AG09319 (cell line): ENCODE results near the gene PRSS48.
"Not testable (repeated sequence)": the region's sequence is repeated elsewhere in the genome, so short reads cannot be mapped to it uniquely, and the experiment has no call there.

Experiments
- DNase-seq: peaks from one replicate; pipeline ENCODE4 v3.0.0-alpha.2; 2010; ENCODE audit warnings: low read depth; ENCODE audit errors: extremely low read depth
- CTCF ChIP-seq: IDR thresholded peaks from 2 replicates; pipeline ENCODE4 v1.5.1; 2011; ENCODE audit warnings: low read depth, mild to moderate bottlenecking, inconsistent platforms, low read length, moderate library complexity

Gene PRSS48

DNA sequence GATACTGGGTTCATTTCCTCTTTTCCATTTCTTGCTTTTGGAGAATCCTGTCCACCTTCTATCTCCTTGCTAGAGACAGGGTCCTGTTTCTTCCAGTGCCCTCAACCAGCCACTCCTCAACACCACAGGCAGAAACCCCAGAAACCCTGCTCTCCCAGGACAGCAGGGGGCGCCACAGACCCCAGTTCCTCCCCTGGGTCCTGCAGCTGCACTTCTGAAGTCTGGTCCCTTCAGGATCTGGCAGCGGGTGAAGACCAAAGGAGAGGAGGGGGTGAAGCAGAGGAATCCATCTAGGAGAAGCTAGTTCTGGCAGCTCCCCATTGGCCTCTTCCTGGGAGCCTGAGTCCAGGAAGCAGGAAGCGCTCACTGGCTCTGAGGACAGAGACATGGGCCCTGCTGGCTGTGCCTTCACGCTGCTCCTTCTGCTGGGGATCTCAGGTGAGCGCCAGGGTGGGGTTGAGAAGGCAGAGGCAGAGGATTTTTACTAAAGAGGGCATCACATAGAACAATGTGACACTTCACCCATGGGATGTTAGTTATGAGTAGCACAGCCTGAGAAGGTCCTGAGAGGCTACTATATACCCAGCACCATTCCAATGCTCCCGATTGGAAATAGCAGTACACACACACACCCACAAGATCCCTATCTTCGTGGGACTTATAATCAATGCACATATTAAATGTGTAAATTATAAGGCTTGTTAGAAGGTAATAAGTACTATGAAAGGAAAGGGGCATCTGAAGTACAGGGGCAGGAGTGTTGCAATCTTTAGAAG lies at the start of gene PRSS48:
TSS of gene PRSS48 (plus strand) at position 375 of the 776 bp plus-strand sequence. CDS start at position 387, 12 bp downstream.
- TF ChIP-seq CTCF: peak; percentile 79
- DNase-seq: no peak

DNA sequence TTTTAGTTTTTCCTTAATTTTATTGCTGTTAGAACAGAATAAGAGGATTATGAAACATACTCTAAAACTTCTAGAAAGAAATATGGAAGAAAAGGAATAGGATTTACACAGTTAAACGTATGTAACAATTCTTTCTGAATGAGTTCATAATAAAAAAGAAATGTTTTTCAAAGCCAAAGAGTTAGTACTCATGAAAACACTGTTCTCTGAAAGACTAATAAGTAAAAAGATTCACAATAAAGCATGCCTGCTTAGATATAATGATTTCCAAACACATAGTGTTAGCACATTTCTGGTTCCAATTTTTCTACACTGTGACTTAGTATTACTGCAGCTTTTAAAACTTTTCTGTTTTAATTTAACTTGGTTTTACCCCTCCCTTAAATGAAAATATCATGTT lies 49.8 kb upstream of the PRSS48 start:
- DNase-seq: no peak
- TF ChIP-seq CTCF: no peak

GRCh38 chr4:151227731-151228130 lies 49.2 kb upstream of the PRSS48 start:
- DNase-seq: peak; percentile 48

DNA sequence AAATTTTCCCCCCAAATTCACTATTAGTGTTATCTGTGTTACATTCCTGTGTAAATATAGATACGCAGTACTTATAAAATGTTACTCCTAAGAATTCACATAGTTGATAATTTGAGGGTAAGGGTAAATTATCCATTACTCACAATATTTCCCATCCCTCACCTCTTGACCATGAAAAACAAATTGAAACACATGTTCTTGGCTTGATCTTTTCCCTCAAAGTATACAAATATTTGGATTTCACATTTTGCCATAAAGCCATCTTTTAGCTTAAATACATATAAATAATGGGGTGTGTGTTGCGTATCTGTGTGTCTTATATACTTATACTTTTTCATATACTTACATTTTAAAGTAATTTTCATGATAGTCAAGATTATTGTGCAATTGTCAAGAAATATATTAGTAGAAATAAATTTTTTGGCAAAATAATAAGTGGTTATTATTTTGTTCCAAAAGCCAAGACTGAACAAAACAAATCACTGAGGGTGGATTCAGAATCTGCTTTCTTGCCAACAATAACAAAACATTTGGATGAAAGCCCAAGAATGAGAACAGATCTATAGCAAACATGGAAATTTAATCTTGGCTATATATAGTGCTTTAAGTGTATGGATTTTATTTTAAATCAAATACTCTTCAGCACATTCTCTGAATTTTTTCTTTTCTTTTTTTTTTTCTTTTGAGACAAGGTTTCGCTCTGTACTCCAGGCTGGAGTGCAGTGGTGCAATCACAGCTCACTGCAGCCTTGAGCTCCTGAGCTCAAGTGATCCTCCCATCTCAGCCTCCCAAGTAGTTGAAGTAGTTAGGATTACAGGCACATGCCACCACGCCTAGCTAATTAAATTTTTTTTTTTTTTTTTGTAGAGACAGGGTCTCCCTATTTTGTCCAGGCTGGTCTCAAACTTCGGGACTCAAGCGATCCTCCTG lies 48.5 kb upstream of the PRSS48 start:
- TF ChIP-seq CTCF: no peak
- DNase-seq: no peak

More at GRCh38 chr4:151227731-151228130, 49.2 kb upstream of the PRSS48 start:
- TF ChIP-seq CTCF: no peak

DNA sequence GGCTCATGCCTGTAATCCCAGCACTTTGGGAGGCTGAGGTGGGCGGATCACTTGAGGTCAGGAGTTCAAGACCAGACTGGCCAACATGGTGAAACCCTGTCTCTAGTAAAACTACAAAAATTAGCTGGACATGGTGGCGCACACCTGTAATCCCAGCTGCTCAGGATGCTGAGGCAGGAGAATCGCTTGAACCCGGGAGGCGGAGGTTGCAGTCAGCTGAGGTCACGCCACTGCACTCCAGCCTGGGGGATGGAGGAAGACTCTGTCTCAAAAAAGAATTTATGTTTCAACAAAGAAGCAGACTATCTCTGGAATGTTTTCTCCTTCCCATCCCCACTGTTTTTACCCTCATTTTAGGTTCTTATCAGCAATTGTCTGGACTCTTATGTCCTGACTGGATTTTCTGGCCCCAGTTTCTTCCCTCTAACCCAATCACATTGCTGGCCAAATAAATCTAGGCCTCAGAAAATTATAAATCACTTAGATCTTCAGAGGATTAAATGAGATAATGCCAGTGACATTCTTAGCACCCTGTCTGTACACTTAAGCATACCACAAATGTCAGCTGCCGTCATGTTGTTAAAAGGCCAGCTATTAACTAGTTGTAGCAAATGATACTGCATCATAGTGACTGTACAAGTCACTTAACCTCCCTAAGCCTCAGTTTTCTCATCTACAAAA lies 44.9 kb upstream of the PRSS48 start:
- TF ChIP-seq CTCF: no peak
- no peak for DNase-seq

DNA sequence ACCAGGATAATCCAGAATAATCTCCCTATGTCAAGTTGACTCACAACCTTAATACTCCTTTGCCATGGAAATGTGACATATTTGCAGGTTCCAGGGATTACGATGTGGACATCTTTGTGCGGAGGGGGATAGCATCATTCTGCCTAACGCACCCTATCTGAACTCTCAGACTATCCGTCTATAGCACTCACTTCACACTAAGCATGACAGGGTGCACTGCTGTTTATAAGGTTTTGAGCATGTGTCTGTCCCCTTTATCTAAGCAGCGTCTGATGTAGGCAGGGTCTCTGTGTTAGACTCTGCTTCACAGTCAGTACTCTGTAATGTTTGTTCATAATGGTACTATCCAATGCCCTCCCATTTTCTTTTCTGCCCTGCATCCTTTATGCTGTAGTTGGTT lies 43.4 kb upstream of the PRSS48 start:
- no peak for DNase-seq
- no peak for TF ChIP-seq CTCF

DNA sequence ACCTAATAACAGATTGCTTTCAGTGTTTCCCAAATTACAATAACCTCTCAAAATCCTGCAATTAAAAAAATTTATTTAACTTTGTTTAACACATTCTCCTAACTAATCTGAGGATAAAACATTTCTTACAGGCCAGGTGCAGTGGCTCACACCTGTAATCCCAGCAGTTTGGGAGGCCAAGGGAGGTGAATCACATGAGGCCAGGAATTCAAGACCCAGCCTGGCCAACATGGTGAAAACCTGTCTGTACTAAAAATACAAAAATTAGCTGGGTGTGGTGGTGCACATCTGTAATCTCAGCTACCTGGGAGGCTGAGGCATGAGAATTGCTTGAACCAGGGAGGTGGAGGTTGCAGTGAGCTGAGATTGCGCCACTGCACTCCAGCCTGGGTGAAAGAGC lies 41.6 kb upstream of the PRSS48 start:
- DNase-seq: not testable (repeated sequence)
